HCT116 (cell line): ENCODE data around the gene MRPL36.

Source experiments
- CTCF ChIP-seq, 3 experiments: fragments of 200-600 bp in 1 of 3; sonication (generic) in 1 of 3; IDR thresholded peaks in 2 of 3; conservative IDR thresholded peaks in 1 of 3; 2 replicates each; pipeline ENCODE4 v1.5.1; 2012 to 2017; ENCODE audit warnings: low read depth in 2 of 3, low read length in 2 of 3, antibody characterized with exemption in 1 of 3, borderline replicate concordance in 1 of 3, control low read depth in 1 of 3, mild to moderate bottlenecking in 1 of 3, mixed read lengths in 1 of 3, mixed run types in 1 of 3, moderate library complexity in 1 of 3; ENCODE audit not compliant: insufficient read depth in 1 of 3
- EZH2 ChIP-seq: fragments of 200-600 bp; sonication (generic); IDR thresholded peaks from 2 replicates; pipeline ENCODE4 v1.6.1; 2017; ENCODE audit warnings: antibody characterized with exemption, mixed run types
- EZH2phosphoT487 ChIP-seq: fragments of 200-600 bp; IDR thresholded peaks from 2 replicates; pipeline ENCODE4 v1.6.1; 2018; ENCODE audit warnings: antibody characterized with exemption, borderline replicate concordance

- no peak for TF ChIP-seq CTCF (IDR thresholded peaks at IDR 0.05 in 2 of 3, conservative IDR thresholded peaks at IDR 0.05 in 1 of 3; ENCODE audit: borderline replicate concordance in 1 of 3, insufficient read depth in 1 of 3, low read depth in 2 of 3, low read length in 2 of 3)
- no peak for TF ChIP-seq EZH2phosphoT487
- no peak for TF ChIP-seq EZH2
Observed at GRCh38 chr5:1787472-1788047, 12.1 kb downstream of the MRPL36 start.
